ENCODE results near the gene FGF2. TPM values are rescaled to one million over a fixed set of nuclear protein-coding genes. Genes with fewer than 3 reads are reported as not detected.
"Not testable (repeated sequence)": the region's sequence is repeated elsewhere in the genome, so short reads cannot be mapped to it uniquely, and the experiment has no call there.

FGF2 gene
- polyA plus RNA-seq, 1 of the 3 experiments (the other 2 are of a cell fraction): 11.1 TPM

DNA sequence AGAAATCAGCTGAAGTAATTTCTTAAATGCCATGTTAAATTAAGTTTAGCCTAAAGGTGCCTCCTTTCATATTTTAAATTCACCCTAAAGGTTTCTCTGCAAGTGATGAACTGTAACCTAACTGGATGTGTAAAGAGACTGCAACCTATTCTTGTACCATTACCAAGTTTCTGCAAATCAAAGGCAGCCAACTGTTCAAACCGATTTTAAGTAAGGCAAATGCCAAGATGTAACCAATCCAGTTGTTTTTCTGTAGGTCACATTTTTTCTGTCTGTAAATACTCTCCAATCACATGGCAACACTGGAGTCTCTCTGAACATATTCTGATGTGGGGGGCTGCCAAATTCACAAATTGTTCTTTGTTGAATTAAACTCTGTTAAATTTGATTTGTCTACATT is 42.4 kb upstream of the FGF2 start:
- Histone ChIP-seq H3K4me2 (peak overlapping the region; percentile 50), H2AFZ (ENCODE audit: low read depth) (peak overlapping the region; percentile 77), H4K20me1 (ENCODE audit: insufficient read depth) (no peaks in the 10 kb centered on the region), H3K27ac (ENCODE audit: low read depth in 2 of 2, low read length in 1 of 2) (peak overlapping the region; percentile 79 to 80; a peak in 3 of 4 replicates), H3K27me3 (ENCODE audit: insufficient read depth) (no peaks in the 10 kb centered on the region), H3K9me3 (no peaks in the 10 kb centered on the region), H3K9me2 (no peaks in the 10 kb centered on the region), H3K79me2 (ENCODE audit: insufficient read depth) (no peaks in the 10 kb centered on the region), H3K4me3 (ENCODE audit: low read depth in 2 of 2, low read length in 1 of 2) (no peak overlapping the region), H3F3A (replicated peaks; ENCODE audit: insufficient read depth) (peaks cover 22% of the 10 kb centered on the region), H3K4me1 (ENCODE audit: control insufficient read depth in 1 of 2, insufficient read depth in 2 of 2, low read depth in 1 of 2, low read length in 1 of 2) (peaks cover 0 to 22% of the 10 kb centered on the region in 2 experiments; a peak in 3 of 4 replicates), H3K9ac (peak overlapping the region; percentile 50), H3K36me3 (replicated peaks in 1 of 2; ENCODE audit: control insufficient read depth in 1 of 2, insufficient read depth in 2 of 2, low read length in 1 of 2) (no peaks in the 10 kb centered on the region)
- no peak for TF ChIP-seq FOXJ3 (CRISPR knock-in tag; IDR thresholded peaks at IDR 0.05)
- TF ChIP-seq, protein P1, sequence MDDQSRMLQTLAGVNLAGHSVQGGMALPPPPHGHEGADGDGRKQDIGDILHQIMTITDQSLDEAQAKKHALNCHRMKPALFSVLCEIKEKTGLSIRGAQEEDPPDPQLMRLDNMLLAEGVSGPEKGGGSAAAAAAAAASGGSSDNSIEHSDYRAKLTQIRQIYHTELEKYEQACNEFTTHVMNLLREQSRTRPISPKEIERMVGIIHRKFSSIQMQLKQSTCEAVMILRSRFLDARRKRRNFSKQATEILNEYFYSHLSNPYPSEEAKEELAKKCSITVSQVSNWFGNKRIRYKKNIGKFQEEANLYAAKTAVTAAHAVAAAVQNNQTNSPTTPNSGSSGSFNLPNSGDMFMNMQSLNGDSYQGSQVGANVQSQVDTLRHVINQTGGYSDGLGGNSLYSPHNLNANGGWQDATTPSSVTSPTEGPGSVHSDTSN (IDR thresholded peaks at IDR 0.05): 0 out of 2 replicates have a peak, but pooled peaks have one; percentile 3
- ChIA-PET POLR2A (no interaction called here), CTCF (interaction anchor here (1.4 kb wide), 2 partner anchors 8 to 146 kb away, joined by 3 read pairs; no protein-coding TSS in a partner anchor)
- WGBS (ENCODE audit: low lambda C conversion rate): 24% methylated on average over 1 of the region's 1 CpG
- DNase-seq: no peak

DNA sequence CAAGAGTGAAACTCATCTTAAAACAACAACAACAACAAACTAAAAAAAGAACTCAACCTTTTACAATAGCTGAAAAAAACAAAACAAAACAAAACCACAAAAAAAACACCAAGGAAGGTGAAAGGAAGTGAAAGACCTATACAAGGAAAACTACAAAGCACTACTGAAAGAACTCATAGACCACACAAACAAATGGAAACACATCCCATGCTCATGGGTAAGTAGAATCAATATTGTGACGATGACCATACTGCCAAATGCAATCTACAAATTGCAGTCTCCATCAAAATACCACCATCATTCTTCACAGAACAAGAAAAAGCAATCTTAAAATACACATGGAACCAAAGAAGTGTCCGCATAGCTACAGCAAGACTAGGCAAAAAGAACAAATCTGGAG is 41.5 kb upstream of the FGF2 start:
- CTCF ChIA-PET: interaction anchor here (1.4 kb wide), 1 partner anchor 9 kb away, joined by 3 read pairs; no protein-coding TSS in a partner anchor
- DNase-seq: no peak
- no peaks in the 10 kb centered on the region for H3K36me3 ChIP-seq (replicated peaks in 1 of 2; ENCODE audit: control insufficient read depth in 1 of 2, insufficient read depth in 2 of 2, low read length in 1 of 2)
- H3K27me3 ChIP-seq (ENCODE audit: insufficient read depth): no peaks in the 10 kb centered on the region
- POLR2A ChIA-PET: no interaction called here
- no peaks in the 10 kb centered on the region for H3K9me3 ChIP-seq
- TF ChIP-seq RFX5 (IDR thresholded peaks at IDR 0.05; ENCODE audit: low read length) (no peak), FOSL2 (IDR thresholded peaks at IDR 0.05; ENCODE audit: borderline replicate concordance, low read depth) (no peak), FOXJ3 (CRISPR knock-in tag; IDR thresholded peaks at IDR 0.05) (no peak)
- H4K20me1 ChIP-seq (ENCODE audit: insufficient read depth): no peaks in the 10 kb centered on the region
- H2AFZ ChIP-seq (ENCODE audit: low read depth): no peak overlapping the region
- H3K4me2 ChIP-seq: no peak overlapping the region
- no peaks in the 10 kb centered on the region for H3K9me2 ChIP-seq
- peaks cover 22% of the 10 kb centered on the region for H3F3A ChIP-seq (replicated peaks; ENCODE audit: insufficient read depth)
- H3K27ac ChIP-seq (ENCODE audit: low read depth in 2 of 2, low read length in 1 of 2): no peak overlapping the region
- no peak overlapping the region for H3K9ac ChIP-seq
- no peaks in the 10 kb centered on the region for H3K79me2 ChIP-seq (ENCODE audit: insufficient read depth)
- peaks cover 0 to 22% of the 10 kb centered on the region in 2 experiments; a peak in 3 of 4 replicates for H3K4me1 ChIP-seq (ENCODE audit: control insufficient read depth in 1 of 2, insufficient read depth in 2 of 2, low read depth in 1 of 2, low read length in 1 of 2)
- 95% methylated on average over 2 of the region's 2 CpGs for WGBS (ENCODE audit: low lambda C conversion rate)
- H3K4me3 ChIP-seq (ENCODE audit: low read depth in 2 of 2, low read length in 1 of 2): no peak overlapping the region

DNA sequence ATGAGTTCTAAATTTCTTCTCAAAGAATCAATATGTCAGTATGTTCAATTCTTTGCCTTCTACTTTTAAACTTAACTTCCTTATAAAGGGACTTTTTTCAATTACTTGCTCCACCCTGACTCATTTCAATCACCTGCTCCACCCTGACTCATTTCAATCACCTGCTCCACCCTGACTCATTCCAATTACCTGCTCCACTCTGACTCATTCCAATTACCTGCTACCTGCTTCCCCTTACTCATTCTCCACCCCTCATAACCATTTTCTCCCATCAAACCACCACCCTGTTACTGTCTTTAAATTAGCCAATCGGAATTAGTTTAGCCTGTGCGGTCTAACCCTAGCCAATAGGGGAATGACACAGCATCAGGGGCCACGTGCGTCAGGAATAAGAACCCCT is 40.3 kb upstream of the FGF2 start:
- CTCF ChIA-PET; H3K27me3 ChIP-seq (ENCODE audit: insufficient read depth); H3K79me2 ChIP-seq (ENCODE audit: insufficient read depth); H3K9ac ChIP-seq; H4K20me1 ChIP-seq (ENCODE audit: insufficient read depth); H2AFZ ChIP-seq (ENCODE audit: low read depth); H3K4me2 ChIP-seq; H3K9me3 ChIP-seq; DNase-seq; H3K4me3 ChIP-seq (ENCODE audit: low read depth in 2 of 2, low read length in 1 of 2); H3K36me3 ChIP-seq (replicated peaks in 1 of 2; ENCODE audit: control insufficient read depth in 1 of 2, insufficient read depth in 2 of 2, low read length in 1 of 2); H3K27ac ChIP-seq (ENCODE audit: low read depth in 2 of 2, low read length in 1 of 2); POLR2A ChIA-PET; H3K9me2 ChIP-seq: not testable (repeated sequence)
- peaks cover 0 to 22% of the 10 kb centered on the region in 2 experiments; a peak in 3 of 4 replicates for H3K4me1 ChIP-seq (ENCODE audit: control insufficient read depth in 1 of 2, insufficient read depth in 2 of 2, low read depth in 1 of 2, low read length in 1 of 2)
- WGBS (ENCODE audit: low lambda C conversion rate): 97% methylated on average over 4 of the region's 4 CpGs
- H3F3A ChIP-seq (replicated peaks; ENCODE audit: insufficient read depth): peaks cover 22% of the 10 kb centered on the region

DNA sequence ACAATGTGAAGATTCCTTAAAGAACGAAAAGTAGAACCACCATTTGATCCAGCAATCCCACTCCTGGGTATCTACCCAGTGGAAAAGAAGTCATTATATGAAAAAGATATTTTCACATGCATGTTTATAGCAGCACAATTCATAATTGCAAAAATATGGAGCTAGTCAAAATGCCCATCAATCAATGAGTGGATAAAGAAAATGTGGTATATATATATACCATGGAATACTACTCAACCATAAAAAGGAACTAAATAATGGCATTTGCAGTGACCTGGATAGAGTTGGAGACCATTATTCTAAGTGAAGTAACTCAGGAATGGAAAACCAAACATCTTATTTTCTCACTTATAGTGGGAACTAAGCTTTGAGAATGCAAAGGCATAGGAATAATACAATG is 39.7 kb upstream of the FGF2 start:
- H3K4me3 ChIP-seq (ENCODE audit: low read depth in 2 of 2, low read length in 1 of 2); H3K27me3 ChIP-seq (ENCODE audit: insufficient read depth); H4K20me1 ChIP-seq (ENCODE audit: insufficient read depth); H3K4me2 ChIP-seq; H3K9me2 ChIP-seq; H2AFZ ChIP-seq (ENCODE audit: low read depth); H3K9me3 ChIP-seq; H3K79me2 ChIP-seq (ENCODE audit: insufficient read depth); H3K27ac ChIP-seq (ENCODE audit: low read depth in 2 of 2, low read length in 1 of 2); H3K36me3 ChIP-seq (replicated peaks in 1 of 2; ENCODE audit: control insufficient read depth in 1 of 2, insufficient read depth in 2 of 2, low read length in 1 of 2); H3K9ac ChIP-seq; DNase-seq; POLR2A ChIA-PET: not testable (repeated sequence)
- 96% methylated on average over 1 of the region's 1 CpG for WGBS (ENCODE audit: low lambda C conversion rate)
- peaks cover 22% of the 10 kb centered on the region for H3F3A ChIP-seq (replicated peaks; ENCODE audit: insufficient read depth)
- CTCF ChIA-PET: interaction anchor here (1.3 to 1.4 kb wide), 2 partner anchors 29 to 127 kb away, joined by 5 read pairs; no protein-coding TSS in a partner anchor
- H3K4me1 ChIP-seq (ENCODE audit: control insufficient read depth in 1 of 2, insufficient read depth in 2 of 2, low read depth in 1 of 2, low read length in 1 of 2): peaks cover 0 to 22% of the 10 kb centered on the region in 2 experiments; a peak in 3 of 4 replicates

All from SK-N-SH (cell line).